Measurements from ENCODE around the gene PLCB3.
"Not testable (repeated sequence)": the region's sequence is repeated elsewhere in the genome, so short reads cannot be mapped to it uniquely, and the experiment has no call there.

Gene PLCB3

GRCh38 chr11:64305691-64306562, 54.6 kb downstream of the PLCB3 start:
- peak in 1 of 2 donors; percentile 46 for DNase-seq

GRCh38 chr11:64306563-64306875, 55.2 kb downstream of the PLCB3 start:
- no peak for DNase-seq

DNA sequence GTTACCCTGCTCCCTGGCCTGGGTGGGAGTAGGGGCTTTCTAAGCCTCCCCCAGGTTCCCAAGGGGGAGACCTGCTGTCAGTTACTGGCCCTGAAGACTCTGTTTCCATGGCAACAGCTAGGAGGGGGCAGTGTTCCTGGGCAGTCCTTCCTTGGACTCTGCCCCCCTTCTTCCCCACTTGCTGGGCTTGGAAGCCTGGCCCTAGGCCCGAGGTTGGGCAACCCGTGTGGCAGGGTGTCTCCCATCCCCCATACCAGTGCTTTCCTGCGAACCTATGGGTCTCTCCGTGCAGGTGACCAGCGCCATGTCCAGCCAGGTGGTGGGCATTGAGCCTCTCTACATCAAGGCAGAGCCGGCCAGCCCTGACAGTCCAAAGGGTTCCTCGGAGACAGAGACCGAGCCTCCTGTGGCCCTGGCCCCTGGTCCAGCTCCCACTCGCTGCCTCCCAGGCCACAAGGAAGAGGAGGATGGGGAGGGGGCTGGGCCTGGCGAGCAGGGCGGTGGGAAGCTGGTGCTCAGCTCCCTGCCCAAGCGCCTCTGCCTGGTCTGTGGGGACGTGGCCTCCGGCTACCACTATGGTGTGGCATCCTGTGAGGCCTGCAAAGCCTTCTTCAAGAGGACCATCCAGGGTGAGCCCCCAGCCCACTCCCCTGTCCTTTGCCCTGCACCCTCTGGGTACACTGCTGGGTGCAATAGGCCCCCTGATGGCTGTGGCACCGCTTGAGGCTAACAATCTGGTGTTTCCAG, 55.7 kb downstream of the PLCB3 start:
- peak in 1 of 2 donors; percentile 21 for DNase-seq

DNA sequence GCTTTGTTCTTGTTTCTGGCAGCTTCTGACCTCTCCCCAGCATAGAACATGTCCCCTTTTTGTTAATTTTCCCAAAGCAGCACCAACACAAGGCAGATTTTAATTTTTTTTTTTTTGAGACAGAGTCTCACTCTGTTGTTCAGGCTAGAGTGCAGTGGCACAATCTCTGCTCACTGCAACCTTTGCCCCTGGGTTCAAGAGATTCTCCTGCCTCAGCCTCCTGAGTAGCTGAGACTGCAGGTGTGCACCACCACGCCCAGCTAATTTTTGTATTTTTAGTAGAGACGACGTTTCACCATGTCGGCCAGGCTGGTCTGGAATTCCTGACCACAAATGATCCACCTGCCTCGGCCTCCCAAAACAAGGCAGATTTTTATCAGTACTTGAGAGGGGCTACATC, 56.5 kb downstream of the PLCB3 start:
- DNase-seq: not testable (repeated sequence)

GRCh38 chr11:64312947-64313346, 61.6 kb downstream of the PLCB3 start:
- DNase-seq: no peak

DNA sequence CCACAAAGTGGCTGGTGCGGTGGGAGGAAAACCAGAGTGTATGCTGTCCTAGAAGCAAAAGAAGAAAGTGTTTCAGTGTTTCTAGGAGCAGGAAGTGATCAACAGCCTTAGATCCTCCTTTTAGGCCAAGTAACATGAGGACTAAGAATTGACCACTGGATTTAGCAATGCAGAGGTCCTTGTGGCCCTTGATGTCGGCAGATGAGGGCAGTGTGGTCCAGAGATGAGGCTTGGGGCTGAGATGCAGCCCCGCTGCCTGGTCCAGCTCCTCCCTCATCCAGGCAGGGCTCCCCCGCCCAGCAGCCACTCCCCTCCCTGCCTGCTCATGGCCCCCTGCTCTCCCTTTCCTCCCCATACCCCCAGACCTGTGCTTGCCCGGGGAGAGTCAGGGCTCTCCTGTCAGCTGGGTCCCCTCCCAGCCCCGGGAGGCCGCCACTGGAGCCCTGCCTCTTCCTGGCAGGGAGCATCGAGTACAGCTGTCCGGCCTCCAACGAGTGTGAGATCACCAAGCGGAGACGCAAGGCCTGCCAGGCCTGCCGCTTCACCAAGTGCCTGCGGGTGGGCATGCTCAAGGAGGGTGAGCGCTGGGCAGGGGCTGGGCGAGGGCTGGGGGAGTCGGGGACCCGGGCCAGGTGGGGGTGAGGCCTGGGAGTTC, 62.3 kb downstream of the PLCB3 start:
- no peak for DNase-seq

DNA sequence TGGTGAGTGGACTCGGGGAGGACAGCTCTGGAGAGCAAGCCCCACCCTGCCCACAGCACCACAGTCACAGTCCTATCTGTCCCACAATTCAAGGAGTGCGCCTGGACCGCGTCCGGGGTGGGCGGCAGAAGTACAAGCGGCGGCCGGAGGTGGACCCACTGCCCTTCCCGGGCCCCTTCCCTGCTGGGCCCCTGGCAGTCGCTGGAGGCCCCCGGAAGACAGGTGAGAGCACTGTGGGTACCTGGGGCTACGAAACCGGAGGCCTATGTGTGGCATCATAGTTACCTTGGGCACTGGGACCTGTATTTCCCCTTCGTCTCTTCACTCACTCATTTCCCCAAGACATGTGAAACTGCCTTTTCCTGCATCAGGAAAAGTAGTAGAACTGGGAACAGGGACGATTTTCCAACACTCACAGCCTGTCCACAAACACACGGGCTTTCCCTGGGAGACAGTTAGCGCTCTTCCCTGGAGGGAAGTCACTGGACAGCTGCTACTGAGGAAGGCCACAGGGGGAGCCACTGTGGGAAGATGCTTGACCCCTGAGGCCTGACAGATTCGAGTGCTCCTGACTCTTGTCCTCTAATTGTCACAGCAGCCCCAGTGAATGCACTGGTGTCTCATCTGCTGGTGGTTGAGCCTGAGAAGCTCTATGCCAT, 62.9 kb downstream of the PLCB3 start:
- no peak for DNase-seq

GRCh38 chr11:64314805-64315561, 63.7 kb downstream of the PLCB3 start:
- DNase-seq: no peak

- not testable (repeated sequence) for DNase-seq
Observed at GRCh38 chr11:64315667-64316526, 64.6 kb downstream of the PLCB3 start.

- DNase-seq: no peak
Observed at GRCh38 chr11:64316672-64317324, 65.5 kb downstream of the PLCB3 start.

GRCh38 chr11:64317325-64317960, 66.1 kb downstream of the PLCB3 start, which contains the start of gene TRMT112:
TRMT112 (minus strand) TSS chr11:64317559; CDS start chr11:64317526, 33 bp downstream.
- peak; percentile 91 to 95 for DNase-seq

DNA sequence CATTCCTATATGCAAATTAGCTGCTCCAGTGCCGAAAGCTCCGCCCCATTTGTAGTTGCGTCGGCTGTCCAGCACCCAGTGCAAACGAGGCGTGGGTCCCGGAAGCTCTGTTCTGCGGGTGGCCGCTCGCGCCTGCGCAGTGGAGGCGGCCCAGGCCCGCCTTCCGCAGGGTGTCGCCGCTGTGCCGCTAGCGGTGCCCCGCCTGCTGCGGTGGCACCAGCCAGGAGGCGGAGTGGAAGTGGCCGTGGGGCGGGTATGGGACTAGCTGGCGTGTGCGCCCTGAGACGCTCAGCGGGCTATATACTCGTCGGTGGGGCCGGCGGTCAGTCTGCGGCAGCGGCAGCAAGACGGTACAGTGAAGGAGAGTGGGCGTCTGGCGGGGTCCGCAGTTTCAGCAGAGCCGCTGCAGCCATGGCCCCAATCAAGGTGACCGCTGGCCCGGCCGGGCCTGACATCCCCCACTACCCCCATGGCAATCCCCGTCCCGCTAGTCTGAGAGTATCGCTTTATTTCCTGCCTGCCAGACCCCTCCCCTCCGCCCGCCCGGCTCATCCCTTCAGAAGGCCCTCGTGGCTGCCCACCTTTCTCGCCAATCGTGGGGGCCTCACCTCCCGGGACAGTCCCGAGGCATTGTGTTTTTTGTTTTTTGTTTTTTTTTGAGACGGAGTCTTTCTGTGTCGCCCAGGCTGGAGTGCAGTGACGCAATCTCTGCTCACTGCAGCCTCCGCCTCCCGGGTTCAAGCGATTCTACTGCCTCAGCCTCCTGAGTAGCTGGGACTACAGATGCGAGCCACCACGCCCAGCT, 66.8 kb downstream of the PLCB3 start, which contains the start of gene PRDX5:
PRDX5 (plus strand) TSS at position 161 of the 805 bp plus-strand sequence; CDS start at position 256, 95 bp downstream.
- peak; percentile 98 for DNase-seq

Data from hippocampal formation (tissue), 2 donors.